HG03097 (cell line): ENCODE data around the gene MPST.

Source experiments
- ATAC-seq: cut with Tn5 transposase; IDR thresholded peaks from one replicate; pipeline ENCODE4 v1.9.1; 2021; ENCODE audit not compliant: unreplicated experiment, low FRiP score

The MPST gene

GRCh38 chr22:37043828-37044538, 24.4 kb downstream of the MPST start:
- ATAC-seq = no peak

DNA sequence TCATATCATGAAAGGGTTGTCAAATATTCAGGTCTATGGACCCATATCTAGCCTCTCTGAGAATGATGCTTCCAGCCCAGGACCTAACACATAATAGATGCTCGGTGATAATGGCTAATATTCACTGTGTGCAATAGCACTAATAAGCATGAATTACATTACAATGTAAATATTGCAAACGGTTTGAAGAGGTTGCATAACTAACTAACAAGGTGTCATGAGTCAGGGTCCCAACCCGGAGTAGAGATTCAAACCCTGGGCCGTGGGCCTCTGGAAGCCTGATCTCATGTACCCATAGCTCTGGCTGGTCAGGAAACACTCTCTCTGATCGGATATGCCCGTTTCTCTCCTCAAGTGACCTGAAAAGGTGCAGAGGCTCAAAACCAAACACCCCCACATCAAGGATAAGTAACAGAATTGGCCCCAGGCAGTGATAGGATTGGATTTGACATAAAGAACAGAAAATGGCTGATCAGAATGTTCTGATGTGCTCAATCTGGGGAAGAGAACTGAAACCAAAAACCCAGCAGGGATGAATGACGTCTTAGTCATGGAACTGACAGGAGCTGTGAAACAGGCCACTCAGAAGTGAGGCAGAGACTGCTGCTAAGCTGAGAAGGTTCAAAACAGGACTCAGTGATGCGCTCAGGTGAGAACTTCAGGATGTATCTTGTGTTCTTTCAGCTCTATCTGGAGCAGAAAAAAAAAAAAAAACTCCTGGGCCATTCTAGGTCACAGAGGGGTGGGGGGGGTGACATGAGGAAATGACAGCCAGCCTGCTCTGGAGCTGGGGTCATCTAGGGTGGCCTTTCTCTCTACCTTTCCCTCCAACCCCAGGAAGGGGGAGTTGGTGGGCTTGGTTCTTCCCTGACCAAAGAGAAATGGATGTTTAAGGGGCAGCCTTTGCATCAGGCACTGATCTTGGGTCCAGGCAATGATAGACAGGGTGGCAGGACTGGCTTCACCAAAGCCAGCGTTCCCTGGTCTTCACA, 25.4 kb downstream of the MPST start:
- no peak for ATAC-seq

DNA sequence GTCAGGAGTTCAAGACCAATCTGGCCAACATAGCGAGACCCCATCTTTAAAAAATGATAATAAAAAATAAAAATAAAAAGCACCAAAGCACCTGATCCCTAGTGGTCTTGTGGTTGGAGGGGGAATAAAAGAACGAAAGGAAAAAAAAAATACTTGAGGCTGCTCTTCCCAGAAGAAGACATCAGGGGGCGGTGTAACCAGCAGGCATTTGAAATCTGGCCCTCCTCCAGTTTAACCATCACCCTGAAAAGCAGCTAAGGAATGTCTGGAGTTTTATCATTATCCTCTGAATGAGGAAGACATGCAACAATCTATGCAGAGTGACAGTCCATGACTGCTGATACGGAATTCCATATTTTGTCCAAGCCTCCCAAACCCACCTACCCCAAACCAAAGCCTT, 26.4 kb downstream of the MPST start:
- ATAC-seq = no peak

- ATAC-seq = no peak
Observed at GRCh38 chr22:37046589-37046988, 27.0 kb downstream of the MPST start.

DNA sequence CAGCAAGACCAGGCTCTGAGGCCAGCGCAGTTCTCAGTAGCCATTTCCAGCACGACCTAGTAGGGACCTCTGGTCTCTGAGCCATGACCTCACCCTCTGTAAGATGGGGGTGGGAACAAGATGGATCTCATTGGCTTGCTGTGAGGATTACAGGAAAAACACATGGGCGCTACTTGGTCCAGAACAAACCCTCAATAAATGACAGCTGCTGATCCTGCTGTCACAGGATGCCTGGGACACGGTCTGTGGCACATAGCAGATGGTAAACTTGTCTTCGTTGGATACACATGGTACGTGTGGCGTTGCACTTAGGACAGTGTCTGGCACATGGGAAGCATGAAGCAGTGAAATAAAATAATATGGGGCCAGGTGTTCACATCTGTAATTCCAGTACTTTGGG, 27.5 kb downstream of the MPST start:
- ATAC-seq = no peak

- ATAC-seq = no peak
Observed at GRCh38 chr22:37048133-37048532, 28.6 kb downstream of the MPST start.

DNA sequence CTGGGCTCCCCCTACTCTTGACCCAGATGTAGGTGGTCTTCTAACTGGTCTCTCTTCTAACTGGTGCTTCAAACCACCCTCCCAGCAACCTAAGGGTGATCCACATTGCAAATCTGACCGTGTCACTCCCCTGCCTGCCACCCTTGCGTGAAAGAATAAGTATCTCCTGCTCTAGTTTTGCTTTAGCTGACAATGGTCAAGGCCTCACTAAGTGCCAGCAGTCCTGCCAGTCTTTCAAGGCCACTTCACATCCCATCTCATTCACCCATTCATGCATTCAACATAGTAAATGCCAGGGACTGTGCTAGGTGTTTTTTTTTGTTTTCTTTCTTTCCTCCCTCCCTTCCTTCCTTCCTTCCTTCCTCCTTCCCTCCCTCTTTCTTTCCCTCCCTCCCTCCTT, 29.7 kb downstream of the MPST start:
- no peak for ATAC-seq

DNA sequence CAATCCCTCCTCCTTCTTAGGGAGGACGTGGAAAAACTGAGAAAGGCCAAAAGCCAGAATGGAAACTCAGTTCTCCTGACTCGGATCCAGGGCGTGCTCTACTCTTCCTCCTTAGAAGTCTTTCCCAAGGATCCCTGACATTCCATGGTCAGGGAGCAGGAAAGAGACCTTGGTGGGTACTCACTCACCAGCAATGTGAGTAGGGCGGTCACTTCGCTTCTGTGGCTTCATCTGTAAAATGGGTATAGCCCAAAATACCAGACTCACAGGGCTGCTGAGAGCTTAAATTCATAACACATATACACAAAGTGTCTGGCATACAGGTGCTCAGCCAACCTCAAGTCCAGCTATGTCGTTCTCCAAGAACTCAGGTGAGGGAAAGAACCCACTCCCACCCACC, 31.4 kb downstream of the MPST start:
- no peak for ATAC-seq

DNA sequence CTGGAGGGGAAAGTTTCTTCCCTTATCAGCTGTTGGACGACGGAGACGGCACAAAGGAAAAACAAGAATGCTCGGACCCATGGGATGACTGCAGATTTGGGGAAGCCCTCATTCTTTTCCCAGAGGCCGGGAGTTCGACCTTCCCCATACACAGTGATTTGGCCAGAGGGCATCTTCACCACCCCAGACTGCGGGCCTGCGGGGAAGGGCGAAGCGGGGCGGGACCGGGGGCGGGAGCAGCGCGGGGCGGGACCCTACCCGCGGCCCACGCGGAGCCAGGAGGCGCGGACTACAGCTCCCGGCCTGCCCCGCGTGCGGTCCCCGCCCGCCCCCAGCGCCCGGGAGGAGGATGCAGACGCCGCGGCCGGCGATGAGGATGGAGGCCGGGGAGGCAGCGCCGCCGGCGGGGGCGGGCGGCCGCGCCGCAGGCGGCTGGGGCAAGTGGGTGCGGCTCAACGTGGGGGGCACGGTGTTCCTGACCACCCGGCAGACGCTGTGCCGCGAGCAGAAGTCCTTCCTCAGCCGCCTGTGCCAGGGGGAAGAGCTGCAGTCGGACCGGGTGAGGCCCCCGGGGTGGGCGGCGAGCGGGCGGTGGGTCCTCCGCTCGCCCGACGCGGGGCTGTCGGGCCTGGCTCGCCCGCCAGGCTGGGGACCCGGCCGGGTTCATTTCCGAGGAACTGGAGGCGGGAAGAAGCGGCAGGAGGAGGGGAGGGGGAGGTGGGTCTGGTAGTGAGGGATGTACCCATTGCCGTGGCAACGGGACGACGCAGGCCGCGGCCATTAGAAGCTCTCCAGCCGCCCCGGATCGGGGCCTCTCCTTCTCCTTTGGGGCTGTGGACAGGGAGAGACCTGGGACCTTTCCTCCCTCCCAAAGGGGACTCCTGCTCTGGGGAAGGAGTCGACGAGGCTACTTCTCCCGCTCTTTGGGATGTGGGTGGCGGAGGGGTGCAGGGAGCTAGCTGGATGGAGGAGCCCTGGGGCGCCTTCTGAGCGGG, 32.1 kb downstream of the MPST start, which contains the start of gene KCTD17:
Gene KCTD17, plus strand, starts transcription at position 352 of the 995 bp plus-strand sequence. Its CDS starts 19 bp downstream, at position 371.
- no peak for ATAC-seq

- no peak for ATAC-seq
Observed at GRCh38 chr22:37052386-37053309, 33.1 kb downstream of the MPST start.

GRCh38 chr22:37053310-37054055, 33.9 kb downstream of the MPST start:
- no peak for ATAC-seq

- no peak for ATAC-seq
Observed at GRCh38 chr22:37054056-37054395, 34.5 kb downstream of the MPST start.

DNA sequence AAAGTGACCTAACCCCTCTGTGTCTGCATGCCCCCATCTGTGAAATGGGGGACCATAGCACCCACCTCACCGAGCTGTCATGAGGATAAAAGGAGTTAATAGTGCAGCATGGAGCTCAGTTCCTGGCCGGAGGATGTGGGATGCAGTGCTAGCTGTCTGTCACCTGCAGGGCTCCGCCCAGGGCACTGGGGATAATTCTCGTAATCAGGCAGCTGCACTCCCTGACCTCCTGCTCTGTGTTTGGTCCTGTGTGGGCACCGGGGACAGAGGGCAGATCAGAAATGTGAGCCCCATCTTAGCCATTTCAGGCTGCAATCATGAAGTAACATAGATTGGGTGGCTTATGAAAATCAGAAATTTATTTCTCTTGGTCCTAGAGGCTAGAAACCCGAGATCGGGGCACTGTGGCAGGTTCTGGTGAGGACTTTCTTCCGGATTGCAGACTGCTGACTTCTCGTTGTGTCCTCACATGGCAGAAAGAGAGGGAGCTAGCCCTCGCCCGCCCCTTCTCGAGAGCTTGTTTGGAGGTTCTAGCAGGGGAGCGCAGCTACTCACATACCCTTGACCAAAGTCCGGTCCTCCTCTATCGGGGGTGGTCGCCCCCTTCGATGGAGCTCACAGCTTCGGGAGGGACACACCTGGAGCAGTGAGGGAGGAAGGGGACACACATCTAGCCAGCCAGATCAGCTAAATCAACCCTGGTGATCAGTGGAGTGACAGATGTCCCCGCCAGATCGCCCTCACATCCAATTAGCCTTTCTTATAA, 35.2 kb downstream of the MPST start:
- ATAC-seq = no peak

DNA sequence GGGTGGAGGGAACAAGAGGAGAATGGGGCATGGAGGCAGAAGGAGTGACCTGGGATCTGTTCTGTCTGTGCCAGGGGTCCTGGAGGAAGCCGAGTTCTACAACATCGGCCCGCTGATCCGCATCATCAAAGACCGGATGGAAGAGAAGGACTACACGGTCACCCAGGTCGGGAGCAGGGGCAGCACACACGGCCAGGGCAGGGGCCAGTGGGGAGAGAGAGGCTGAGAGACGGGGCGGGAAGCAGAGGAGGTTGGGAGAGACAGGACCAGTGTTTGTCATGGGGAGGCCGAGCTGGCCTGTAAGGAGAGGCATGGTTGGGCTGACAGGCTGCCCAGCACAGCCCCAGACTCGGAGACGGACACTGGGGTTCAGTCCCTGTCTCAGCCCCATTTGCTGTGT, 36.7 kb downstream of the MPST start:
- ATAC-seq = no peak

DNA sequence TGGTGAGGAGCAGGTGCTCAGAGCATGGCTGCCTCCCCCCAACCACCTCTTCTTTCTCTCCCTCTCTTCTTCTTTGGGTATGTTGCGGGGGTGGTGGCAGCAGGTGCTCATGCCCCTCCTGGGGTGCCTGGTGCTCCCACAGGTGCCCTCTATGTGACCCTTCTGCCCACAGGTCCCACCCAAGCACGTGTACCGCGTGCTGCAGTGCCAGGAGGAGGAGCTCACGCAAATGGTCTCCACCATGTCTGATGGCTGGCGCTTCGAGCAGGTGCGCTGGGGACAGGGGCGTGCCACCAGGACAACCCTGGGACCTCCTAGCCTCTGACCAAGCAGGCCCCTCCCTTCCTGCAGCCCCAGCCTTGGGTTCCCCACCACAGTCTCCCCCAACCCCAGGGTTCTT, 37.7 kb downstream of the MPST start:
- no peak for ATAC-seq

- ATAC-seq = no peak
Observed at GRCh38 chr22:37057796-37058510, 38.4 kb downstream of the MPST start.

GRCh38 chr22:37058917-37059701, 39.6 kb downstream of the MPST start:
- no peak for ATAC-seq
